Endothelial cell of umbilical vein (primary cell): Measurements from ENCODE around the gene SFMBT1. TPM values are rescaled to one million over a fixed set of nuclear protein-coding genes. Genes with fewer than 3 reads are reported as not detected.

Experiments
- BruUV-seq: library from RNA; stranded (reverse); fragments of 400-500 nt; replicated peaks from 2 replicates; lab custom pipeline; 2021; lab: Mats Ljungman, UMichigan
- CTCF ChIA-PET: fragments of 300-600, 350-600 bp; sonication (Branson Sonifier 250); formaldehyde crosslinking; loops from one replicate; lab custom pipeline; 2021; ENCODE audit warnings: antibody characterized with exemption, inconsistent platforms; lab: Charles Lee
- POLR2A ChIA-PET: fragments of 300-600, 350-600 bp; sonication (Branson Sonifier 250); formaldehyde crosslinking; loops from one replicate; lab custom pipeline; 2021; ENCODE audit warnings: antibody characterized with exemption, inconsistent platforms; lab: Charles Lee
- DNase-seq: peaks from one replicate; pipeline ENCODE4 v3.0.0-alpha.2; 2011; ENCODE audit warnings: low read depth, low spot score
- FAIRE-seq: peaks from 2 replicates; lab custom pipeline; 2011; peaks lifted over from hg19 to GRCh38; lab: Jason Lieb, UNC
- H2AFZ ChIP-seq: 2 replicates; pipeline ENCODE4 v1.6.0; 2012; ENCODE audit warnings: low read depth, low read length, control low read depth, inconsistent platforms
- H3K27ac ChIP-seq: 2 replicates; pipeline ENCODE4 v1.5.1; 2011; ENCODE audit warnings: low read depth, mild to moderate bottlenecking, control low read depth, low read length, moderate library complexity; ENCODE audit not compliant: insufficient read depth
- H3K27me3 ChIP-seq, 2 experiments: 2 replicates each; pipeline versions ENCODE4 v1.6.0 to v1.6.1; 2011; ENCODE audit warnings: low read length in 2 of 2, mixed read lengths in 1 of 2; ENCODE audit not compliant: control insufficient read depth in 2 of 2, insufficient read depth in 2 of 2
- H3K36me3 ChIP-seq, 2 experiments: 2 replicates in 1 of 2; 3 replicates in 1 of 2; pipeline ENCODE4 v1.5.1; 2011; ENCODE audit warnings: low read length in 2 of 2, mild to moderate bottlenecking in 1 of 2, moderate library complexity in 1 of 2; ENCODE audit not compliant: control insufficient read depth in 2 of 2, insufficient read depth in 2 of 2; ENCODE audit errors: extremely low read depth in 1 of 2
- H3K4me1 ChIP-seq: 3 replicates; pipeline ENCODE4 v1.5.1; 2011; ENCODE audit warnings: mild to moderate bottlenecking, low read length; ENCODE audit not compliant: control insufficient read depth, insufficient read depth; ENCODE audit errors: extremely low read depth
- H3K4me2 ChIP-seq: 2 replicates; pipeline ENCODE4 v1.6.1; 2011; ENCODE audit warnings: low read length, control low read depth, mixed read lengths; ENCODE audit not compliant: insufficient read depth
- H3K4me3 ChIP-seq, 3 experiments: fragments of 200-600 bp in 1 of 3; sonication (generic), shearing (Covaris generic) in 1 of 3; replicated peaks in 1 of 3; 2 replicates each; pipeline ENCODE4 v1.5.1; 2011 to 2016; ENCODE audit warnings: control low read depth in 3 of 3, low read length in 3 of 3, mild to moderate bottlenecking in 2 of 3, inconsistent platforms in 1 of 3, low read depth in 1 of 3, moderate library complexity in 1 of 3; ENCODE audit not compliant: insufficient read depth in 1 of 3
- H3K79me2 ChIP-seq: 2 replicates; pipeline ENCODE4 v1.6.0; 2012; ENCODE audit warnings: low read length, inconsistent platforms; ENCODE audit not compliant: control insufficient read depth, insufficient read depth
- H3K9ac ChIP-seq: replicated peaks from 2 replicates; pipeline ENCODE3; 2011; ENCODE audit warnings: low read length, control low read depth; ENCODE audit not compliant: insufficient read depth; ENCODE audit errors: extremely low read depth
- H3K9me1 ChIP-seq: replicated peaks from 3 replicates; pipeline ENCODE4 v1.6.0; 2011; ENCODE audit warnings: mild to moderate bottlenecking, low read length; ENCODE audit not compliant: control insufficient read depth, insufficient read depth; ENCODE audit errors: extremely low read depth
- H3K9me3 ChIP-seq: replicated peaks from 2 replicates; pipeline ENCODE4 v1.5.1; 2012; ENCODE audit warnings: low read length, inconsistent platforms; ENCODE audit not compliant: control insufficient read depth, insufficient read depth
- H4K20me1 ChIP-seq: replicated peaks from 2 replicates; pipeline ENCODE3; 2011; ENCODE audit warnings: mild to moderate bottlenecking, low read length; ENCODE audit not compliant: control insufficient read depth, insufficient read depth; ENCODE audit errors: extremely low read depth
- EZH2 ChIP-seq: IDR thresholded peaks from 2 replicates; pipeline ENCODE4 v1.6.1; 2012; ENCODE audit warnings: borderline replicate concordance, low read depth, mild to moderate bottlenecking, moderate library complexity, low read length, inconsistent platforms; ENCODE audit not compliant: severe bottlenecking
- FOS ChIP-seq: IDR thresholded peaks from 2 replicates; pipeline ENCODE4 v1.6.1; 2011; ENCODE audit warnings: mild to moderate bottlenecking, low read length, moderate library complexity, borderline replicate concordance; ENCODE audit not compliant: insufficient read depth
- GATA2 ChIP-seq: IDR thresholded peaks from 2 replicates; pipeline ENCODE4 v1.7.0; 2011; ENCODE audit warnings: low read depth, mild to moderate bottlenecking, moderate library complexity, mixed read lengths, low read length; ENCODE audit not compliant: insufficient read length, insufficient read depth
- JUN ChIP-seq: IDR thresholded peaks from 2 replicates; pipeline ENCODE4 v1.6.1; 2011; ENCODE audit warnings: borderline replicate concordance, low read depth; ENCODE audit not compliant: insufficient read length, insufficient read depth
- MYC ChIP-seq: IDR thresholded peaks from one replicate; pipeline ENCODE4 v1.6.1; 2011; ENCODE audit warnings: mild to moderate bottlenecking, low read depth, low read length
- POLR2A ChIP-seq: IDR thresholded peaks from 2 replicates; pipeline ENCODE4 v1.6.1; 2012; ENCODE audit warnings: low read depth, mild to moderate bottlenecking, control low read depth, low read length
- POLR2AphosphoS5 ChIP-seq: IDR thresholded peaks from 2 replicates; pipeline ENCODE4 v1.6.1; 2012; ENCODE audit warnings: low read depth, mild to moderate bottlenecking, control low read depth, low read length, moderate library complexity; ENCODE audit not compliant: insufficient read depth
- dilution Hi-C: fragments of 300-500 bp; cut with MboI; formaldehyde crosslinking; loops from one replicate; pipeline ENCODE4 v1.15.0; 2019; ENCODE audit warnings: low sequenced_read_pairs; ENCODE audit not compliant: extremely low pct_ligation_motif_present
- intact Hi-C: fragments of 100-400 bp; cut with micrococcal nuclease; formaldehyde crosslinking; loops from one replicate; pipeline ENCODE4 v1.10.0; 2022
- polyA plus RNA-seq, 4 experiments: library from polyadenylated mRNA; depleted of rRNA in 3 of 4; stranded (reverse) in 3 of 4; unstranded in 1 of 4; fragments of >200 nt; gene quantifications; 2 replicates each; pipeline versions ENCODE4 v1.2.1 to v1.2.3, GENCODE V29; 2011 to 2012; ENCODE audit warnings: missing spikeins in 1 of 4
- total RNA-seq: library from RNA; stranded (reverse); gene quantifications from 2 replicates; pipeline ENCODE4 v1.2.3, GENCODE V29; 2021
- TF ChIP-seq, protein P1 (sequence below): IDR thresholded peaks from 2 replicates; pipeline ENCODE4 v1.6.1; 2011; ENCODE audit not compliant: insufficient read depth, insufficient read length
- TF ChIP-seq, protein P2 (sequence below), 2 donors: IDR thresholded peaks; 1 replicate in 1 of 2; 2 replicates in 1 of 2; pipeline ENCODE4 v1.5.1; 2011; ENCODE audit warnings: low read length in 2 of 2, mild to moderate bottlenecking in 2 of 2, moderate library complexity in 2 of 2, control low read depth in 1 of 2, inconsistent platforms in 1 of 2, low read depth in 1 of 2; ENCODE audit not compliant: insufficient read depth in 1 of 2; ENCODE audit errors: extremely low read depth in 1 of 2

Gene SFMBT1
- total and polyA plus RNA-seq, 2 donors (not counting 3 experiments of a cell fraction or from before 2014, with no cell fraction given) = 1.8 to 6.0 TPM

DNA sequence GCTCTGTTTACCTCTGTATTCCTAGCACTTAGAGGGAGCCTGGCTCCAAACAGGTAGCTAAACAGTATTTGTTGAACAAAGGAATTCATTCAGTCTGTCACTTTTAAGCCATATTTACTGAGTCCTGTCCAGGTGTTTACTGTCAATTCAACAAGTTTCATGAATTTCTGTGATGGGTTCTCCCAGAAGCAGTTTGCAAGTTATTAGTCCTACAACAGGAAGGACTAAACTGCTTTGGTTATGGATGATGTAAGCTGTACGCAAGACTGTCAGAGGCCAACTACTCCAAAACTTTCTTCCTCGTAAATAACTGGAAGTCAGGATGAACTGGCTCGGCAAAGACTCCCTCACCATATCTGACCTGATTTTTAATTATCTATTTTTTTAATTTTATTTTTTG lies 173.6 kb downstream of the SFMBT1 start:
- POLR2A ChIA-PET = no interaction called here
- DNase-seq (no peak), FAIRE-seq (no peak)
- dilution Hi-C loops (no loop called here), intact Hi-C loops (no loop called here)
- Histone ChIP-seq H3K79me2 (no peaks in the 10 kb centered on the region), H2AFZ (no peak overlapping the region), H3K9ac (no peak overlapping the region), H3K27me3 (no peaks in the 10 kb centered on the region), H3K4me1 (no peaks in the 10 kb centered on the region), H3K27ac (no peak overlapping the region), H3K9me3 (no peaks in the 10 kb centered on the region), H3K9me1 (no peaks in the 10 kb centered on the region), H3K4me3 (no peak overlapping the region), H3K4me2 (no peak overlapping the region), H4K20me1 (no peaks in the 10 kb centered on the region), H3K36me3 (no peaks in the 10 kb centered on the region)
- BruUV-seq = no TSS peak
- CTCF ChIA-PET = no interaction called here
- TF ChIP-seq POLR2A = no peak

DNA sequence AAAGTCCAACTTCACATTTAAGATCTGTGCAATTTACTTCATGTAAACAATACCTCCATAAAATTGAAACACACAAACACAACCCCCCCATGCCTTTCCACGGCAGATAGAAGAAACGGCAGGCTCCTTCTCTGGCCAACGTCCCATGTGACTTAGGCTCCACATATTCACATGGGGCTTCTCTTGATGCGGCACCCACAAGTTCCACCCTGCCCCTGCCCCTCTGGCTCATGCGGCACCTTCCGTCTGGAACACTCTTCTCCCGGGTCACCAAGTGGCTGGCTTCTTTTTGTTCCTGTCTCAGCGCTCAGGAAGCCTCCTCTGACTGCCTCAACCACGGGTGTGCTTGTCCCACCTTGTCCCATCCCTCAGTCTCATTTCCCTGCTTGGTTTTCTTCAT lies 174.1 kb downstream of the SFMBT1 start:
- no peak overlapping the region for H3K4me2 ChIP-seq
- DNase-seq (no peak), FAIRE-seq (no peak)
- no peaks in the 10 kb centered on the region for H3K27me3 ChIP-seq
- no peak overlapping the region for H3K27ac ChIP-seq
- H3K79me2 ChIP-seq = no peaks in the 10 kb centered on the region
- H3K36me3 ChIP-seq = no peaks in the 10 kb centered on the region
- H4K20me1 ChIP-seq = no peaks in the 10 kb centered on the region
- H3K4me3 ChIP-seq = no peak overlapping the region
- ChIA-PET POLR2A (no interaction called here), CTCF (no interaction called here)
- no peak overlapping the region for H2AFZ ChIP-seq
- no peak overlapping the region for H3K9ac ChIP-seq
- H3K9me3 ChIP-seq = no peaks in the 10 kb centered on the region
- dilution Hi-C loops (no loop called here), intact Hi-C loops (no loop called here)
- no peaks in the 10 kb centered on the region for H3K4me1 ChIP-seq
- BruUV-seq = no TSS peak
- H3K9me1 ChIP-seq = no peaks in the 10 kb centered on the region
- TF ChIP-seq GATA2 (no peak), POLR2A (no peak), MYC (no peak), FOS (no peak), JUN (no peak), POLR2AphosphoS5 (no peak), EZH2 (no peak)
- TF ChIP-seq, protein P1, sequence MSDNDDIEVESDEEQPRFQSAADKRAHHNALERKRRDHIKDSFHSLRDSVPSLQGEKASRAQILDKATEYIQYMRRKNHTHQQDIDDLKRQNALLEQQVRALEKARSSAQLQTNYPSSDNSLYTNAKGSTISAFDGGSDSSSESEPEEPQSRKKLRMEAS = no peak
- TF ChIP-seq, protein P2, sequence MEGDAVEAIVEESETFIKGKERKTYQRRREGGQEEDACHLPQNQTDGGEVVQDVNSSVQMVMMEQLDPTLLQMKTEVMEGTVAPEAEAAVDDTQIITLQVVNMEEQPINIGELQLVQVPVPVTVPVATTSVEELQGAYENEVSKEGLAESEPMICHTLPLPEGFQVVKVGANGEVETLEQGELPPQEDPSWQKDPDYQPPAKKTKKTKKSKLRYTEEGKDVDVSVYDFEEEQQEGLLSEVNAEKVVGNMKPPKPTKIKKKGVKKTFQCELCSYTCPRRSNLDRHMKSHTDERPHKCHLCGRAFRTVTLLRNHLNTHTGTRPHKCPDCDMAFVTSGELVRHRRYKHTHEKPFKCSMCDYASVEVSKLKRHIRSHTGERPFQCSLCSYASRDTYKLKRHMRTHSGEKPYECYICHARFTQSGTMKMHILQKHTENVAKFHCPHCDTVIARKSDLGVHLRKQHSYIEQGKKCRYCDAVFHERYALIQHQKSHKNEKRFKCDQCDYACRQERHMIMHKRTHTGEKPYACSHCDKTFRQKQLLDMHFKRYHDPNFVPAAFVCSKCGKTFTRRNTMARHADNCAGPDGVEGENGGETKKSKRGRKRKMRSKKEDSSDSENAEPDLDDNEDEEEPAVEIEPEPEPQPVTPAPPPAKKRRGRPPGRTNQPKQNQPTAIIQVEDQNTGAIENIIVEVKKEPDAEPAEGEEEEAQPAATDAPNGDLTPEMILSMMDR (IDR thresholded peaks at IDR 0.05; ENCODE audit: extremely low read depth in 1 of 2, insufficient read depth in 1 of 2, low read depth in 1 of 2, low read length in 2 of 2) = no peak
